Neural cell (in vitro differentiated cells): Measurements from ENCODE around the gene HMCES.

Experiments
- EP300 ChIP-seq: fragments of 450-650 bp; conservative IDR thresholded peaks from 2 replicates; pipeline ENCODE4 v1.6.1; 2014; ENCODE audit warnings: antibody characterized with exemption, mild to moderate bottlenecking, moderate library complexity; ENCODE audit not compliant: poor library complexity, severe bottlenecking
- EZH2 ChIP-seq: fragments of 200-600, 300-800 bp; shearing (Covaris generic), sonication (generic); IDR thresholded peaks from 2 replicates; pipeline ENCODE4 v1.6.1; 2014; ENCODE audit warnings: antibody characterized with exemption, low read length, borderline replicate concordance, mild to moderate bottlenecking; ENCODE audit not compliant: insufficient read depth, poor library complexity, severe bottlenecking
- MXI1 ChIP-seq: fragments of 450-650 bp; conservative IDR thresholded peaks from 2 replicates; pipeline ENCODE4 v1.6.1; 2014; ENCODE audit warnings: antibody characterized with exemption, mild to moderate bottlenecking; ENCODE audit not compliant: poor library complexity, severe bottlenecking
- POLR2AphosphoS5 ChIP-seq: IDR thresholded peaks from 2 replicates; pipeline ENCODE4 v1.6.1; 2012
- RAD21 ChIP-seq: fragments of 450-650 bp; conservative IDR thresholded peaks from 2 replicates; pipeline ENCODE4 v1.6.1; 2014; ENCODE audit warnings: antibody characterized with exemption, mild to moderate bottlenecking, moderate library complexity
- SMC3 ChIP-seq: fragments of 450-650 bp; conservative IDR thresholded peaks from 2 replicates; pipeline ENCODE4 v1.6.1; 2014; ENCODE audit warnings: antibody characterized with exemption, mild to moderate bottlenecking, moderate library complexity; ENCODE audit not compliant: poor library complexity
- TAF1 ChIP-seq: IDR thresholded peaks from 2 replicates; pipeline ENCODE4 v1.6.1; 2012; ENCODE audit warnings: low read depth
- TF ChIP-seq, protein P1 (sequence below): fragments of 450-650 bp; IDR thresholded peaks from 2 replicates; pipeline ENCODE4 v1.5.1; 2014; ENCODE audit warnings: antibody characterized with exemption, mild to moderate bottlenecking, moderate library complexity; ENCODE audit not compliant: poor library complexity, severe bottlenecking
- TF ChIP-seq, protein P2 (sequence below): IDR thresholded peaks from 2 replicates; pipeline ENCODE4 v1.6.1; 2012; ENCODE audit warnings: borderline replicate concordance

DNA sequence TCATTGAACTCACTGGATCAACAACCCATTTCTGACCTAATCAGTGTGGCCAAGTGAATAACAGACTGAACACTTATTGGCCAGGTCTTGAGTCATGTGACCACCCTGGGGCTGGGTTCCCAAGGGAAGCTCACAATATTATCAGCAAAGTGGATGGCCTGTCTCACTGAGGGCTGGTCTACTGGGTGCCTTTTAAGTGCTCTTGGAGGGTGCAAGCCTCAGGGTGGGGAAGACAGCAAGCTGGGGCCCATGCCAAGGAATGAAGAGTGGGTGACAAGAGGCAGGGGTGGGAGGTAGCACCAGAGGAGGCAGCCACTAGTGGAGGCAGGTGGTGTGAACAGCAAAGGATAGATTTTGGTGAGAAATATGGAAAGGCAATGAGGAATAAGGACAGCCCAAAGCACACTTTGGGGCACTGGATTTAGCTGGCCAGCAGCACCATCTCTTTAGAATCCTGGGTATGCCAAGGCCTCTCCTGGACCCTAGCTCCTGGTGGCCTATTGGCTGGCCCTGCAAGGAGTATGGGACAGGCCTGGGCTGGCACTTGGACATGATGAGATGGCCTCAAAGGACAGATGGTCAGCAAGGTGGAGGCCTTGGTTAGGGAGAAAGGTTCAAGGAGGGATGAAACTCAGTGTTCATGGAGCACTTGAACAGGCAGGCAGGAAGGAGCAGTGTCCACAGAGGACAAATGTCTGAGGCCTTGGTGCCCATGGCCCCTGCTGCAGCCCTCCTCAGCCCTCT lies 34.2 kb downstream of the HMCES start:
- TF ChIP-seq RAD21 (no peak), POLR2AphosphoS5 (peak; percentile 9), EP300 (no peak), MXI1 (no peak), EZH2 (no peak), SMC3 (no peak), TAF1 (no peak)
- TF ChIP-seq, protein P1, sequence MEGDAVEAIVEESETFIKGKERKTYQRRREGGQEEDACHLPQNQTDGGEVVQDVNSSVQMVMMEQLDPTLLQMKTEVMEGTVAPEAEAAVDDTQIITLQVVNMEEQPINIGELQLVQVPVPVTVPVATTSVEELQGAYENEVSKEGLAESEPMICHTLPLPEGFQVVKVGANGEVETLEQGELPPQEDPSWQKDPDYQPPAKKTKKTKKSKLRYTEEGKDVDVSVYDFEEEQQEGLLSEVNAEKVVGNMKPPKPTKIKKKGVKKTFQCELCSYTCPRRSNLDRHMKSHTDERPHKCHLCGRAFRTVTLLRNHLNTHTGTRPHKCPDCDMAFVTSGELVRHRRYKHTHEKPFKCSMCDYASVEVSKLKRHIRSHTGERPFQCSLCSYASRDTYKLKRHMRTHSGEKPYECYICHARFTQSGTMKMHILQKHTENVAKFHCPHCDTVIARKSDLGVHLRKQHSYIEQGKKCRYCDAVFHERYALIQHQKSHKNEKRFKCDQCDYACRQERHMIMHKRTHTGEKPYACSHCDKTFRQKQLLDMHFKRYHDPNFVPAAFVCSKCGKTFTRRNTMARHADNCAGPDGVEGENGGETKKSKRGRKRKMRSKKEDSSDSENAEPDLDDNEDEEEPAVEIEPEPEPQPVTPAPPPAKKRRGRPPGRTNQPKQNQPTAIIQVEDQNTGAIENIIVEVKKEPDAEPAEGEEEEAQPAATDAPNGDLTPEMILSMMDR, result no peak
- TF ChIP-seq, protein P2, sequence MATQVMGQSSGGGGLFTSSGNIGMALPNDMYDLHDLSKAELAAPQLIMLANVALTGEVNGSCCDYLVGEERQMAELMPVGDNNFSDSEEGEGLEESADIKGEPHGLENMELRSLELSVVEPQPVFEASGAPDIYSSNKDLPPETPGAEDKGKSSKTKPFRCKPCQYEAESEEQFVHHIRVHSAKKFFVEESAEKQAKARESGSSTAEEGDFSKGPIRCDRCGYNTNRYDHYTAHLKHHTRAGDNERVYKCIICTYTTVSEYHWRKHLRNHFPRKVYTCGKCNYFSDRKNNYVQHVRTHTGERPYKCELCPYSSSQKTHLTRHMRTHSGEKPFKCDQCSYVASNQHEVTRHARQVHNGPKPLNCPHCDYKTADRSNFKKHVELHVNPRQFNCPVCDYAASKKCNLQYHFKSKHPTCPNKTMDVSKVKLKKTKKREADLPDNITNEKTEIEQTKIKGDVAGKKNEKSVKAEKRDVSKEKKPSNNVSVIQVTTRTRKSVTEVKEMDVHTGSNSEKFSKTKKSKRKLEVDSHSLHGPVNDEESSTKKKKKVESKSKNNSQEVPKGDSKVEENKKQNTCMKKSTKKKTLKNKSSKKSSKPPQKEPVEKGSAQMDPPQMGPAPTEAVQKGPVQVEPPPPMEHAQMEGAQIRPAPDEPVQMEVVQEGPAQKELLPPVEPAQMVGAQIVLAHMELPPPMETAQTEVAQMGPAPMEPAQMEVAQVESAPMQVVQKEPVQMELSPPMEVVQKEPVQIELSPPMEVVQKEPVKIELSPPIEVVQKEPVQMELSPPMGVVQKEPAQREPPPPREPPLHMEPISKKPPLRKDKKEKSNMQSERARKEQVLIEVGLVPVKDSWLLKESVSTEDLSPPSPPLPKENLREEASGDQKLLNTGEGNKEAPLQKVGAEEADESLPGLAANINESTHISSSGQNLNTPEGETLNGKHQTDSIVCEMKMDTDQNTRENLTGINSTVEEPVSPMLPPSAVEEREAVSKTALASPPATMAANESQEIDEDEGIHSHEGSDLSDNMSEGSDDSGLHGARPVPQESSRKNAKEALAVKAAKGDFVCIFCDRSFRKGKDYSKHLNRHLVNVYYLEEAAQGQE, result no peak
